ENCODE measurements around the gene PDCD1. TPM values are rescaled to one million over a fixed set of nuclear protein-coding genes. Genes with fewer than 3 reads are reported as not detected.

PDCD1 gene
- total RNA-seq, 3 donors from 2014 or later (not counting 1 experiment from before 2014, with no cell fraction given) = 0.45 TPM; not detected in 2

DNA sequence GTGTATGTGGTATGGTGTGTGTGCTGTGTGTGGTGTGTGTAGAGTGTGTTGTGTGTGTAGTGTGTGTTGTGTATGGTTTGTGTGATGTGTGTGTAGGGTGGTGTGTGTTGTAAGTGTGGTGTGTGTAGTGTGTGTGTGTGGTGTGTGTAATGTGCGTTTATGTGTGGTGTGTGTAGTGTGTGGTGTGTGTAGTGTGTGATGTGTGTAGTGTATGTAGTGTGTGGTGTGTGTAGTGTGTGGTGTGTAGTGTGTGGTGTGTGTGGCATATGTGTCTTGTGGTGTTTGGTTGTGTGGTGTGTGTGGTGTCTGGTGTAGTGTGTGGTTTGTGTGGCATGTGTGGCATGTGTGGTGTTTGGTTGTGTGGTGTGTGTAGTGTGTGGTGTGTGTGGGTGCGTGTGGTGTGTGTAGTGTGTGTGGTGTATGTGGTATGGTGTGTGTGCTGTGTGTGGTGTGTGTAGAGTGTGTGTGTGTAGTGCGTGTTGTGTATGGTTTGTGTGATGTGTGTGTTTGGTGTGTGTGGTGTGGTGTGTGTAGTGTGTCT is 6.8 kb upstream of the PDCD1 start:
- Histone ChIP-seq H3K4me1 (ENCODE audit: control insufficient read depth, insufficient read depth, low read length) (peaks cover 88% of the 10 kb centered on the region), H3K27me3 (ENCODE audit: control insufficient read depth, insufficient read depth, low read length) (peaks cover 19% of the 10 kb centered on the region), H3K36me3 (ENCODE audit: control insufficient read depth, insufficient read depth, low read length) (no peaks in the 10 kb centered on the region), H3K27ac (ENCODE audit: low read length) (no peak overlapping the region), H3K9me3 (ENCODE audit: control insufficient read depth, insufficient read depth, low read length) (no peaks in the 10 kb centered on the region), H3K4me3 (ENCODE audit: low read length) (no peak overlapping the region)
- TF ChIP-seq, protein P1, sequence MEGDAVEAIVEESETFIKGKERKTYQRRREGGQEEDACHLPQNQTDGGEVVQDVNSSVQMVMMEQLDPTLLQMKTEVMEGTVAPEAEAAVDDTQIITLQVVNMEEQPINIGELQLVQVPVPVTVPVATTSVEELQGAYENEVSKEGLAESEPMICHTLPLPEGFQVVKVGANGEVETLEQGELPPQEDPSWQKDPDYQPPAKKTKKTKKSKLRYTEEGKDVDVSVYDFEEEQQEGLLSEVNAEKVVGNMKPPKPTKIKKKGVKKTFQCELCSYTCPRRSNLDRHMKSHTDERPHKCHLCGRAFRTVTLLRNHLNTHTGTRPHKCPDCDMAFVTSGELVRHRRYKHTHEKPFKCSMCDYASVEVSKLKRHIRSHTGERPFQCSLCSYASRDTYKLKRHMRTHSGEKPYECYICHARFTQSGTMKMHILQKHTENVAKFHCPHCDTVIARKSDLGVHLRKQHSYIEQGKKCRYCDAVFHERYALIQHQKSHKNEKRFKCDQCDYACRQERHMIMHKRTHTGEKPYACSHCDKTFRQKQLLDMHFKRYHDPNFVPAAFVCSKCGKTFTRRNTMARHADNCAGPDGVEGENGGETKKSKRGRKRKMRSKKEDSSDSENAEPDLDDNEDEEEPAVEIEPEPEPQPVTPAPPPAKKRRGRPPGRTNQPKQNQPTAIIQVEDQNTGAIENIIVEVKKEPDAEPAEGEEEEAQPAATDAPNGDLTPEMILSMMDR (IDR thresholded peaks at IDR 0.05) = no peak
- H3K4me1 Mint-ChIP-seq = peaks cover 43 to 72% of the 10 kb centered on the region in 2 donors
- peak overlapping the region; percentile 6 for H3K4me3 Mint-ChIP-seq
- no peaks in the 10 kb centered on the region for H3K36me3 Mint-ChIP-seq
- H3K9me3 Mint-ChIP-seq = no peaks in the 10 kb centered on the region
- no peak for DNase-seq
- ATAC-seq = no peak
- H3K27me3 Mint-ChIP-seq (ENCODE audit: low read depth in 2 of 2) = peaks cover 0 to 34% of the 10 kb centered on the region in 2 donors
- H3K27ac Mint-ChIP-seq = peak overlapping the region in 1 of 2 donors; percentile 45
- 89% methylated on average over 3 of the region's 3 CpGs for WGBS (ENCODE audit: insufficient coverage)
- intact Hi-C loops (cut with micrococcal nuclease) = loop anchor here (2.0 kb wide), 1 partner anchor 13 kb away; no protein-coding TSS in a partner anchor

DNA sequence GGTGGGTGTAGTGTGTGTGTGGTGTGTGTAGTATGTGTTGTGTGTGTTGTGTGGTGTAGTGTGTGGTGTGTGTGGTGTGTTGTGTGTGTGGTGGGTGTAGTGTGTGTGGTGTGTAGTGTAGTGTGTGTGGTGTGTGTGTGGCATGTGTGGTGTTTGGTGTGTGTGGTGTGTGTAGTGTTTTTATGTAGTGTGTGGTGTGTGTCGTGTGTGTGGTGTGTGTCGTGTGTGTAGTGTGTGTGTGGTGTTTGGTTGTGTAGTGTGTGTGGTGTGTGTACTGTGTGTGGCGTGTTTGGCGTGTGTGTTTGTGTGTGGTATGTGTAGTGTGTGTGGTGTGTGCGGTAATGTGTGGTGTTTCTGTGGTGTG is 6.1 kb upstream of the PDCD1 start:
- Histone ChIP-seq H3K27me3 (ENCODE audit: control insufficient read depth, insufficient read depth, low read length) (peaks cover 19% of the 10 kb centered on the region), H3K4me1 (ENCODE audit: control insufficient read depth, insufficient read depth, low read length) (peaks cover 88% of the 10 kb centered on the region), H3K27ac (ENCODE audit: low read length) (no peak overlapping the region), H3K9me3 (ENCODE audit: control insufficient read depth, insufficient read depth, low read length) (no peaks in the 10 kb centered on the region), H3K4me3 (ENCODE audit: low read length) (no peak overlapping the region), H3K36me3 (ENCODE audit: control insufficient read depth, insufficient read depth, low read length) (no peaks in the 10 kb centered on the region)
- intact Hi-C loops (cut with micrococcal nuclease) = loop anchor here (2.0 kb wide), 1 partner anchor 14 kb away; no protein-coding TSS in a partner anchor
- ATAC-seq (no peak), DNase-seq (no peak)
- peak overlapping the region; percentile 6 for H3K4me3 Mint-ChIP-seq
- H3K36me3 Mint-ChIP-seq = no peaks in the 10 kb centered on the region
- no peaks in the 10 kb centered on the region for H3K9me3 Mint-ChIP-seq
- H3K27ac Mint-ChIP-seq = peak overlapping the region in 1 of 2 donors; percentile 45
- peaks cover 0 to 34% of the 10 kb centered on the region in 2 donors for H3K27me3 Mint-ChIP-seq (ENCODE audit: low read depth in 2 of 2)
- TF ChIP-seq, protein P1 (IDR thresholded peaks at IDR 0.05) = no peak
- WGBS (ENCODE audit: insufficient coverage) = 93% methylated on average over 5 of the region's 5 CpGs
- peaks cover 43 to 75% of the 10 kb centered on the region in 2 donors for H3K4me1 Mint-ChIP-seq

DNA sequence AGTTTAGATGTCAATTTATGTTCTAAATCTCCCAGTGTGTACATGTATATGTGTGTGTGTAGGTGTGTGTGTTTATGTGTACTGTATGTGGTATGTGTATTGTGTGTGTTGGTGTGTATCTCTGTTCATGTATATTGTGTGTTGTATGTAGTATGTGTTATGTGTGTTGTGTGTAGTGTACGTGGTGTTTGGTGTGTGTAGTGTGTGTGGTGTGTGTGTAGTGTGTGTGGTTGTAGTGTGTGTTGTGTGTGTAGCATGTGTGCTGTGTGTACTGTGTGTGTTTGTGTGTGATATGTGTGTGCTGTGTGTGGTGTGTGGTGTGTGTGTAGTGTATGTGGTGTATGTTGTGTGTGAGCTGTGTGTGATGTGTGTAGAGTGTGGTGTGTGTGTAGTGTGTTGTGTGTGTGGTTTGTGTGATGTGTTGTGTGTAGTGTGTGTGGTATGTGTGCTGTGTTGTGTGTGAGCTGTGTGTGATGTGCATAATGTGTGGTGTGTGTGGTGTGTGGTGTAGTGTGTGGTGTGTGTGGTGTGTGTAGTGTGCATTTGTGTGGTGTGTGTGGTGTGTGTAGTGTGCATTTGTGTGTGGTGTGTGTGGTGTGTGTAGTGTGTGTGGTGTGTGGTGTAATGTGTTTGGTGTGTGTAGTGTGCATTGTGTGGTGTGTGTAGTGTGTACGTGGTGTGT is 5.6 kb upstream of the PDCD1 start:
- Histone ChIP-seq H3K27me3 (ENCODE audit: control insufficient read depth, insufficient read depth, low read length) (peaks cover 19% of the 10 kb centered on the region), H3K4me3 (ENCODE audit: low read length) (no peak overlapping the region)
- H3K4me3 Mint-ChIP-seq = peak overlapping the region; percentile 62

More for the DNA sequence above, 5.6 kb upstream of the PDCD1 start:
- Histone ChIP-seq H3K4me1 (ENCODE audit: control insufficient read depth, insufficient read depth, low read length) (peaks cover 88% of the 10 kb centered on the region), H3K27ac (ENCODE audit: low read length) (no peak overlapping the region), H3K36me3 (ENCODE audit: control insufficient read depth, insufficient read depth, low read length) (no peaks in the 10 kb centered on the region), H3K9me3 (ENCODE audit: control insufficient read depth, insufficient read depth, low read length) (no peaks in the 10 kb centered on the region)
- intact Hi-C loops (cut with micrococcal nuclease) = loop anchor here (2.0 kb wide), 1 partner anchor 14 kb away; no protein-coding TSS in a partner anchor
- no peak for DNase-seq
- H3K9me3 Mint-ChIP-seq = no peaks in the 10 kb centered on the region
- WGBS (ENCODE audit: insufficient coverage) = 89% methylated on average over 2 of the region's 2 CpGs
- H3K36me3 Mint-ChIP-seq = no peaks in the 10 kb centered on the region
- TF ChIP-seq, protein P1 (IDR thresholded peaks at IDR 0.05) = no peak
- peak overlapping the region; percentile 9 to 45 for H3K27ac Mint-ChIP-seq
- H3K27me3 Mint-ChIP-seq (ENCODE audit: low read depth in 2 of 2) = peaks cover 0 to 37% of the 10 kb centered on the region in 2 donors
- ATAC-seq = no peak
- peaks cover 40 to 78% of the 10 kb centered on the region in 2 donors for H3K4me1 Mint-ChIP-seq
